HUES48 (cell line): ENCODE measurements around the gene GUSB.
"Not testable (repeated sequence)": the region's sequence is repeated elsewhere in the genome, so short reads cannot be mapped to it uniquely, and the experiment has no call there.

Experiments used
- H3K27ac ChIP-seq: one replicate; pipeline ENCODE4 v1.7.0; 2013; ENCODE audit warnings: low read depth, low read length, inconsistent platforms
- H3K27me3 ChIP-seq: 2 replicates; pipeline ENCODE4 v1.6.1; 2013; ENCODE audit warnings: mild to moderate bottlenecking, low read length; ENCODE audit not compliant: control insufficient read depth, insufficient read depth
- H3K36me3 ChIP-seq: 2 replicates; pipeline ENCODE4 v1.6.1; 2013; ENCODE audit warnings: low read length; ENCODE audit not compliant: control insufficient read depth, insufficient read depth
- H3K4me1 ChIP-seq: 2 replicates; pipeline ENCODE4 v1.6.1; 2013; ENCODE audit warnings: mild to moderate bottlenecking, low read length; ENCODE audit not compliant: control insufficient read depth, insufficient read depth
- H3K4me3 ChIP-seq: 2 replicates; pipeline ENCODE4 v1.5.1; 2013; ENCODE audit warnings: mild to moderate bottlenecking, low read depth, low read length
- H3K9ac ChIP-seq: 2 replicates; pipeline ENCODE4 v1.6.1; 2013; ENCODE audit warnings: mild to moderate bottlenecking, low read depth, low read length, moderate library complexity
- H3K9me3 ChIP-seq: 2 replicates; pipeline ENCODE4 v1.6.1; 2013; ENCODE audit warnings: low read length; ENCODE audit not compliant: control insufficient read depth, insufficient read depth

Gene GUSB

DNA sequence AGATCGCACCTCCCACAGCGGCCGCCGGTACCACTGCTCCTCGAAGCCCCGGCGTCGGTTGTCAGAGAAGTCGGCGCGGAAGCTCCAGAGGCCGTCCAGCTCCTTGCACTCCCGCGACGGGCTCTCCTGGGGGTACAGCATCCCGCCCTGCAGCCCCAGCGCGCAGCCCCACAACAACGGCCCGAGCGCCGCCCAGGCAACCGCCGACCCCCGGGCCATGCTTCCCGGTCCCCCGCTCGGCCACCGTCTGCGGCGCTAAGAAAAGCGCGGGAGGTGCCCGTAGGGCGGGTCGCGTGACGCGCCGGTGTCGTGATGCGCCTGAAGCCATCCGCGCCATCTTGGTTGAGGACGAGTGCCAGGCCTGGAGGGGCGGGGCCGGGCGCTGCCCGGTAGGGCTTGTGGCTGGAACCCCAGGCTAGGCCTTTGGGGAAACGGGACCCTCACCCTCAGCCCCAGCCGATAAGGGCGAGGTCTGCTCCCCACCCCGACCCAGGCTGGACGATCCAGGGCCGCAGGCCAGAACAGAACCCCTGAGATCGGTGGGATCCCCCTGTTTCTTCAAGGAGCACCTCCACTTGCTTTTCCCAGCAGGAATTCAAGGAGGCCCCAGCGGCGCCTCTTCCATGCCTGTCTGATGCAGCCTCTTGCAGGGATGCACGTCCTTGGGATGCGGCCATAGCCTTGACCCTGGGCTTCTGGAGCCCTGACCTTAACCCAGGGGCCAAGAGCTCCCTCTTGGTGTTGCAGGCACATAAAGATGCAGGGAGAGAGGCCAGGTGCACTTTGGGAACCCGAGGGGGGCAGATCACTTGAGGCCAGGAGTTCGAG, at the start of gene GUSB:
TSS of gene GUSB (minus strand) at position 249 of the 828 bp plus-strand sequence. CDS start at position 219, 30 bp downstream.
- peaks cover 7% of the 10 kb centered on the region; the same call in 1 of the 2 replicates for H3K4me1 ChIP-seq
- H3K4me3 ChIP-seq, result peak within 1 kb of the TSS; percentile 75
- peak within 1 kb of the TSS; percentile 81 for H3K9ac ChIP-seq
- peak within 1 kb of the TSS; percentile 78 for H3K27ac ChIP-seq
- no peaks in the 10 kb centered on the region for H3K9me3 ChIP-seq
- no peaks in the 10 kb centered on the region for H3K27me3 ChIP-seq
- peaks cover 24% of the 10 kb centered on the region for H3K36me3 ChIP-seq

DNA sequence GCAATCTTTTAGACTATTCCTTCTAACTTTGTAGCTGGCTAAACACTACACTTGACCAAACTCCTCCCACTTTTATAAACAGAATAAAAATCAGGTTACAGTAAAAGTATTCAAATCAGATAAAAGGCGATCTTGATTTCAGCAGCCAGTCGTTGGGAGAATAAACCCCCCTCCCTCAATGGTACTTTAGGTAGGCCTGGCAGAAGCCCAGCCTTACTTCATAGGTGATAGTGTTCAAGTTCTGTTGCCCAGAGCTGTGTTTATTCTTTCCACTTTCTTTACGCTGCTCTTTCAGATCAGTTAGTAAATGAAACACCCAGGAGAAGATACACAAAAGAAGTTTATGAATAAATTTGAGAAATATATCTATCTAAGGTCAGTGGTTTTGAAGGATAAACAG, 46.3 kb upstream of the GUSB start:
- H3K9ac ChIP-seq, H3K27me3 ChIP-seq, H3K4me3 ChIP-seq, H3K27ac ChIP-seq, H3K4me1 ChIP-seq, H3K9me3 ChIP-seq, H3K36me3 ChIP-seq: not testable (repeated sequence)

GRCh38 chr7:66016131-66016461, 34.1 kb upstream of the GUSB start:
- Histone ChIP-seq H3K27ac (no peak overlapping the region), H3K36me3 (no peaks in the 10 kb centered on the region), H3K27me3 (no peaks in the 10 kb centered on the region), H3K9ac (no peak overlapping the region), H3K4me3 (no peak overlapping the region), H3K9me3 (no peaks in the 10 kb centered on the region), H3K4me1 (no peaks in the 10 kb centered on the region)

- Histone ChIP-seq H3K4me1 (no peaks in the 10 kb centered on the region), H3K27me3 (no peaks in the 10 kb centered on the region), H3K27ac (no peak overlapping the region), H3K9me3 (no peaks in the 10 kb centered on the region), H3K36me3 (no peaks in the 10 kb centered on the region), H3K4me3 (no peak overlapping the region), H3K9ac (no peak overlapping the region)
Measured at GRCh38 chr7:66015440-66016130, 33.6 kb upstream of the GUSB start.

DNA sequence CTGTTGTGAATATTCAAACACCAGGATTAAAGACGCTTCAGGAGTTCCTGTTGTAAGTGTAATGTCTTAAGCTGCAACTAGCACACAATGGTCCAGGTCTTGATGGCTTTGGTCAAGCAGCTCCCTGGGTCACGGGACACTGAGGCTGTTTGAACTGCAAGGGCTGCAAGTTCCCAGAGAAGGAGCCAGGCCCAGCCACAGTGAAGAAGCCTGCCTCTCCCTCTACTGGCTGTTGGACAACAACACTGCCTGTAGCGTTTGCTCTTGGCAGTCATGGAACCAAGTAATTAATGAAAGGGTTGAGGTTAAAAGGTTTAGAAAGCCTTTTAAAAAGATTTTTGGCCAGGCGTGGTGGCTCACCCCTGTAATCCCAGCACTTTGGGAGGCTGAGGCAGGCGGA, 31.9 kb upstream of the GUSB start:
- Histone ChIP-seq H3K27me3 (no peaks in the 10 kb centered on the region), H3K4me1 (no peaks in the 10 kb centered on the region), H3K4me3 (no peak overlapping the region), H3K9ac (no peak overlapping the region), H3K36me3 (no peaks in the 10 kb centered on the region), H3K9me3 (no peaks in the 10 kb centered on the region), H3K27ac (no peak overlapping the region)

GRCh38 chr7:66007232-66007631, 25.2 kb upstream of the GUSB start:
- Histone ChIP-seq H3K36me3 (no peaks in the 10 kb centered on the region), H3K9ac (no peak overlapping the region), H3K27me3 (no peaks in the 10 kb centered on the region), H3K27ac (no peak overlapping the region), H3K9me3 (no peaks in the 10 kb centered on the region), H3K4me1 (no peaks in the 10 kb centered on the region), H3K4me3 (no peak overlapping the region)

GRCh38 chr7:66005115-66005671, 23.2 kb upstream of the GUSB start:
- H3K36me3 ChIP-seq, H3K9me3 ChIP-seq, H3K27me3 ChIP-seq, H3K9ac ChIP-seq, H3K4me1 ChIP-seq, H3K4me3 ChIP-seq: not testable (repeated sequence)
- H3K27ac ChIP-seq, result peak overlapping the region; percentile 20

DNA sequence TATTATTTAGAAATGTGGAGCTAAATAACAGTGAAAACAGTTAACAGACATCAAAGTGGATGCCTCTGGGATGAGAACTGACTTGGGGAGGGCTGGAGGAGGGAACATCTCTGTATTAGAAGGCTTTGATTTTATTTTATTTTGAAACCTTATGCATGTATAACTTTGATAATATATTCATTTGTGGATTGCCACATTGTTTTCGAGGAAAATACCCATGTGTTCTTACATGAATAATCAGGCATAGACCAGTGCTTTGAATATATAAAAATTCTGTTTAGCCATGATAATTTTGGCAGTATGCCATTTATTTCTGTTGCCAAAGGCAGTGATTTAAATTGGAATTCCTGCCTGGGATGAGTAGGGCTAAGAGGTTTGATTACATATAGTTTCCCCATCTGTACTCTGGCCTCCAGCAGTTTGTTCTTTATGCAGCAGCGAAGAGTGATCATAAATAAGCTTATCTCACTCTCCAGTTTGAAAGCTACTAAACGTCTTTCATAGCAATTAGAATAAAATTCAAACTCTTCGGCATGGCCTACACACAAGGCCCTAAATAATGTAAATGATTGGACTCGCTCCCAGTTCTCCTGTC, 18.9 kb upstream of the GUSB start:
- not testable (repeated sequence) for H3K36me3 ChIP-seq, H3K4me1 ChIP-seq, H3K9me3 ChIP-seq, H3K27ac ChIP-seq, H3K27me3 ChIP-seq, H3K9ac ChIP-seq, H3K4me3 ChIP-seq

GRCh38 chr7:65994984-65995383, 13.0 kb upstream of the GUSB start:
- H3K9me3 ChIP-seq, H3K9ac ChIP-seq, H3K27me3 ChIP-seq, H3K27ac ChIP-seq, H3K36me3 ChIP-seq, H3K4me3 ChIP-seq, H3K4me1 ChIP-seq: not testable (repeated sequence)

- H3K27me3 ChIP-seq, result no peaks in the 10 kb centered on the region
- no peaks in the 10 kb centered on the region for H3K4me1 ChIP-seq
- H3K27ac ChIP-seq, result no peak overlapping the region
- no peak overlapping the region for H3K4me3 ChIP-seq
- no peaks in the 10 kb centered on the region for H3K9me3 ChIP-seq
- no peak overlapping the region for H3K9ac ChIP-seq
- no peaks in the 10 kb centered on the region for H3K36me3 ChIP-seq
Measured at GRCh38 chr7:65992526-65992925, 10.5 kb upstream of the GUSB start.

DNA sequence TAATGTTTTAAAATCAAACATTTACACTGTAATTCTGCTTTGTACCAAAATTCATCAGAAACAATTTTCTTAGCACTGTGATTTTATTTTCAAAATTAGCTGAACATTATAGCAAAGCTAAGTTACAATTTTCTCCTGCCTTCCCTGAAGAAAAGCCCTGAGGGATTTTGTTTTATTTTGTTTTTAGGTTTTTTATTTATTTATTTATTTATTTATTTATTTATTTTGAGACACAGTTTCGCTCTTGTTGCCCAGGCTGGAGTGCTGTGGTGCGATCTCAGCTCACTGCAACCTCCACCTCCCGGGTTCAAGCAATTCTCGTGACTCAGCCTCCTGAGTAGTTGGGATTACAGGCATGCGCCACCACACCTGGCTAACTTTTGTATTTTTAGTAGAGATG, 9.8 kb upstream of the GUSB start:
- not testable (repeated sequence) for H3K27me3 ChIP-seq, H3K27ac ChIP-seq, H3K9me3 ChIP-seq, H3K36me3 ChIP-seq, H3K9ac ChIP-seq, H3K4me1 ChIP-seq, H3K4me3 ChIP-seq
